GM12878 (cell line): Measurements from ENCODE around the gene RERE.

Source experiments
- CTCF ChIP-seq, 3 experiments: IDR thresholded peaks in 2 of 3; conservative IDR thresholded peaks in 1 of 3; 2 replicates each; pipeline ENCODE4 v1.5.1; 2011; ENCODE audit warnings: low read depth in 3 of 3, low read length in 3 of 3, mild to moderate bottlenecking in 3 of 3, control low read depth in 2 of 3, moderate library complexity in 2 of 3, inconsistent platforms in 1 of 3, mixed read lengths in 1 of 3; ENCODE audit not compliant: control insufficient read depth in 2 of 3, insufficient read depth in 1 of 3; ENCODE audit errors: extremely low read depth in 1 of 3
- ESRRA ChIP-seq: IDR thresholded peaks from 2 replicates; pipeline ENCODE4 v1.6.1; 2012; ENCODE audit warnings: mild to moderate bottlenecking, low read length, improper control_type of control experiment
- MTA2 ChIP-seq: fragments of 450-650 bp; IDR thresholded peaks from 2 replicates; pipeline ENCODE4 v1.6.1; 2016; ENCODE audit warnings: low read depth, mild to moderate bottlenecking, moderate library complexity
- MYC ChIP-seq: IDR thresholded peaks from 2 replicates; pipeline ENCODE4 v1.6.1; 2011; ENCODE audit warnings: mild to moderate bottlenecking, low read length, moderate library complexity, inconsistent platforms; ENCODE audit not compliant: insufficient read depth, insufficient replicate concordance, insufficient read length, severe bottlenecking
- POLR2AphosphoS5 ChIP-seq: IDR thresholded peaks from 2 replicates; pipeline ENCODE4 v1.6.1; 2011; ENCODE audit warnings: mild to moderate bottlenecking, low read length, inconsistent platforms
- TAF1 ChIP-seq: IDR thresholded peaks from 2 replicates; pipeline ENCODE4 v1.6.1; 2011; ENCODE audit warnings: mild to moderate bottlenecking, low read depth, low read length, borderline replicate concordance

DNA sequence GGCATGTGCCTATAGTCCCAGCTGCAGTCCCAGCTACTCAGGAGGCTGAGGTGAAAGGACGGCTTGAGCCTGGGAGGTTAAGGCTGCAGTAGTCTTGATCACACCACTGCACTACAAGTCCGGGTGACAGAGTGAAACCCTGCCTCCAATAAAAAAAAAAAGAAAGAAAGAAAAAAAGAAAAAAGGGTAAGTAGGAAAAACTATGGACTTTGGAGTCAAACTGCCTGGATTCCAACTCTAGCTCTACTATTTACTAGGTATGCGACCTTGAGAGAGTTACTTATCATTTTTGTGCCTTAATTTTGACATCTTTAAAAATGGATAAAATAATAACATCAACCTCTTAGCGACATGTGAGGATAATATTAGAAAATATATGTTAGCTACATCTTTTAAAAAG, 348.7 kb downstream of the RERE start:
- TF ChIP-seq CTCF (IDR thresholded peaks at IDR 0.05 in 2 of 3, conservative IDR thresholded peaks at IDR 0.05 in 1 of 3; ENCODE audit: control insufficient read depth in 2 of 3, extremely low read depth in 1 of 3, insufficient read depth in 1 of 3, low read depth in 3 of 3, low read length in 3 of 3) = no peak
- no peak for TF ChIP-seq TAF1
- no peak for TF ChIP-seq ESRRA
- no peak for TF ChIP-seq MYC
- no peak for TF ChIP-seq MTA2
- no peak for TF ChIP-seq POLR2AphosphoS5
